ENCODE results near the gene AQP6. TPM values are rescaled to one million over a fixed set of nuclear protein-coding genes. Genes with fewer than 3 reads are reported as not detected.

The AQP6 gene
- total RNA-seq, 1 donor from 2014 or later, result 0.35 TPM

DNA sequence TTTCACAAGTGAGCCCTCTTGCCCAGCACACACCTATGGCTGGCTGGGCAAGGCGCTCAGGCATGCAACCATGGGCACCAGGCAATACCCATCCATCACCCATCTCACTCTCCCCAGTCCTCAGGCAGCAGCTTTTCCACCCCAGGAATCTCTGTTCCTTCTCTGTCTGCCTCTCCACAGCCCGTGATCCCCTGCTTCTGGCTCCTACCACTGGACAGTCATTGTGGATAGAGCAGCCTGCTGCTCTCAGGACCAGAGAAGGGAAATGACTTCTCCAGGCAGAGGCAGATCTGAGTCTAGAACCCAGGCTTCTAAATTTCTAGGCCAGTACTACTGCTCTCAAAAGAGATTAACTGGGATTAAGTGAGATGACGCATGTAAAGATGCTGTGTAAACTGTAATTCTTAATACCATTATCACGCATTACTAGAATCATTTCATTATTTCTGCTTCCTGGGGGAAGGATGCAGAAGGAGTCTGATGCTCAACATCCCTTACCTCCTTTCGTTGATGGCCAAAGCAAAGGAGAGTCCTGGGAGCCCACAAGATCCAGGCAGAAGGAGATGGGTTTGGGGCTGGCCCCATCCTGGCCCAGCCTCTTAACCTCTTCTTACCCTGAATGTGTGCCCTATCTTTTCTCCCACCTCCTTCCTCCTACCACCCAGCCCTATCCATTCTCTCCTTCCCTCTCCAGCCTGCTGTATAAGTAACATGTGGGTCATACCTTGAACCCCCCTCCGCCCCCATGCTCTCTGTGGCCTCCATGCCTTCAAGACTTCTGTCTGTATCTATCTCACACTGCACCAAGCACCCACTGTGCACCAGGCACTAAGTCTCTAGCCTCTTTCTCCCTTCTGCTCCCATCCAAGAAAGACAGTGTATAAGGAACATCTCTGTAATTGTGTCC is 15.8 kb upstream of the AQP6 start:
- peaks cover 66% of the 10 kb centered on the region for H3K27me3 ChIP-seq

DNA sequence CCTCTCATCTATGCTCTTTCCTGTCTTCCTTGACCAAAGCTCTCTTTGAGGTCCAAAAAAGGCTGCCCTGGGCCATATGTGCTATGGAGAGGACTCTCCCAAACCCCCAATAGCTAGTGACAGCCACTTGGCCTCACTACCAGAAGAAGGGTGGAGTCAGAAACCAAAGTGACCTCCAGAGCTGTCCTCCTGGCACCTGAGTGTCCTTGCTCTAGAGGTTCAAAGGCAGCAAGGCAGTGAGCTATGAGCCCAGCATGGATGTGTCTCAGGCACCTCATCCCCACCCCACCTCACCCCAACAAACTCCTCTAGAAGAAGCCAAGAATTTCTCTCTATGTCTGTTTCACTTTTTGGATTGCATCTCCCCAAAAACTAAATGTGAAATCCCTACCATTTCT is 15.2 kb upstream of the AQP6 start:
- H3K4me1 ChIP-seq, result peaks cover 21% of the 10 kb centered on the region
- H3K9me3 ChIP-seq, result no peaks in the 10 kb centered on the region
- H3K27ac ChIP-seq, result no peak overlapping the region
- TF ChIP-seq, protein P1, sequence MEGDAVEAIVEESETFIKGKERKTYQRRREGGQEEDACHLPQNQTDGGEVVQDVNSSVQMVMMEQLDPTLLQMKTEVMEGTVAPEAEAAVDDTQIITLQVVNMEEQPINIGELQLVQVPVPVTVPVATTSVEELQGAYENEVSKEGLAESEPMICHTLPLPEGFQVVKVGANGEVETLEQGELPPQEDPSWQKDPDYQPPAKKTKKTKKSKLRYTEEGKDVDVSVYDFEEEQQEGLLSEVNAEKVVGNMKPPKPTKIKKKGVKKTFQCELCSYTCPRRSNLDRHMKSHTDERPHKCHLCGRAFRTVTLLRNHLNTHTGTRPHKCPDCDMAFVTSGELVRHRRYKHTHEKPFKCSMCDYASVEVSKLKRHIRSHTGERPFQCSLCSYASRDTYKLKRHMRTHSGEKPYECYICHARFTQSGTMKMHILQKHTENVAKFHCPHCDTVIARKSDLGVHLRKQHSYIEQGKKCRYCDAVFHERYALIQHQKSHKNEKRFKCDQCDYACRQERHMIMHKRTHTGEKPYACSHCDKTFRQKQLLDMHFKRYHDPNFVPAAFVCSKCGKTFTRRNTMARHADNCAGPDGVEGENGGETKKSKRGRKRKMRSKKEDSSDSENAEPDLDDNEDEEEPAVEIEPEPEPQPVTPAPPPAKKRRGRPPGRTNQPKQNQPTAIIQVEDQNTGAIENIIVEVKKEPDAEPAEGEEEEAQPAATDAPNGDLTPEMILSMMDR (IDR thresholded peaks at IDR 0.05), result no peak
- H3K36me3 ChIP-seq, result no peaks in the 10 kb centered on the region
- DNase-seq, result no peak
- intact Hi-C loops (cut with DNase I), result no loop called here
- no peak for ATAC-seq
- H3K27me3 ChIP-seq, result peaks cover 66% of the 10 kb centered on the region
- no peak overlapping the region for H3K4me3 ChIP-seq

More for the DNA sequence above, 15.8 kb upstream of the AQP6 start:
- H3K9me3 ChIP-seq, result no peaks in the 10 kb centered on the region
- DNase-seq (no peak), ATAC-seq (no peak)
- TF ChIP-seq, protein P1 (IDR thresholded peaks at IDR 0.05), result no peak
- H3K36me3 ChIP-seq, result no peaks in the 10 kb centered on the region
- no peak overlapping the region for H3K27ac ChIP-seq
- H3K4me3 ChIP-seq, result no peak overlapping the region
- intact Hi-C loops (cut with DNase I), result no loop called here
- peaks cover 26% of the 10 kb centered on the region for H3K4me1 ChIP-seq

DNA sequence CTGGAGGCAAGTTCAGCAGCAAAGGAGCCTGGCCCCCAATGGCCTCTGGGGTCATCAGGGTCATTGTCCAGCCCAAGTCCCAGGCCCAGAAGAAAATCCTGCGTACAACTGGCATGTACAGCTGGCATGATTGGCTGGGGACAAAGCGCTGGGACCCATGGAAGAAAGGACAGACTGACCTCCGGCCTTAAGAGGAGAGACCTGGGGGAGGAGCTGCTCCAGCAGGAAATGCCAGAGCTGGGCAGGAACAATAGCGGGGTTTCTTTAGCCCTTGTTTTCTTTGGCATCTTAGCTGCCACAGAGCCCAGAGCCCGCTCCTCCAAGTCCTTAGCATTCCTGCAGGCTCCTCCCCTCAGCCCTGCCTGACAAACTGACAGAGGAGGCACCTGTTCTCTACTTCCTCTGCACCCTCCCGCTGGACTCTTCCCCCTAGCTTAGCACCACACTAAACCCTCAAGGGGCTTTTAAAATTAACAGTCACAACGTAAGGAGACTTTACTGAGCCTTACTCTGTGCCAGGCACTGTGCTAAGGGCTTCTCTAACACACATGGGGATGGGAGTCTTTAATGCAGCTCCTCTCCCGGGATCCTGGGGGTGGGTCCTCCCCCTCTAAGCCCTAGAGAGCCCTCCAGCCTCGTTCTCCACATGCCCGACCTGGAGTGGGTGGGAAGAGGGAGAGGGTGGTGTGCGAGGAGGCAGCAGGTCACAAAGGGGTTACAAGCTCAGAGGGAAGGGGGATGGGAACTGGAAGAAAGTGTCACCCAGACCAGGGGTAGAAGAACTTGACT is 12.9 kb upstream of the AQP6 start:
- H3K27me3 ChIP-seq, result peaks cover 54% of the 10 kb centered on the region
- peaks cover 16% of the 10 kb centered on the region for H3K4me1 ChIP-seq
- H3K27ac ChIP-seq, result no peak overlapping the region
- intact Hi-C loops (cut with DNase I), result no loop called here
- peak; percentile 79 for ATAC-seq
- no peaks in the 10 kb centered on the region for H3K36me3 ChIP-seq
- peak; percentile 78 for DNase-seq
- no peak overlapping the region for H3K4me3 ChIP-seq
- TF ChIP-seq, protein P1 (IDR thresholded peaks at IDR 0.05), result no peak
- no peaks in the 10 kb centered on the region for H3K9me3 ChIP-seq

DNA sequence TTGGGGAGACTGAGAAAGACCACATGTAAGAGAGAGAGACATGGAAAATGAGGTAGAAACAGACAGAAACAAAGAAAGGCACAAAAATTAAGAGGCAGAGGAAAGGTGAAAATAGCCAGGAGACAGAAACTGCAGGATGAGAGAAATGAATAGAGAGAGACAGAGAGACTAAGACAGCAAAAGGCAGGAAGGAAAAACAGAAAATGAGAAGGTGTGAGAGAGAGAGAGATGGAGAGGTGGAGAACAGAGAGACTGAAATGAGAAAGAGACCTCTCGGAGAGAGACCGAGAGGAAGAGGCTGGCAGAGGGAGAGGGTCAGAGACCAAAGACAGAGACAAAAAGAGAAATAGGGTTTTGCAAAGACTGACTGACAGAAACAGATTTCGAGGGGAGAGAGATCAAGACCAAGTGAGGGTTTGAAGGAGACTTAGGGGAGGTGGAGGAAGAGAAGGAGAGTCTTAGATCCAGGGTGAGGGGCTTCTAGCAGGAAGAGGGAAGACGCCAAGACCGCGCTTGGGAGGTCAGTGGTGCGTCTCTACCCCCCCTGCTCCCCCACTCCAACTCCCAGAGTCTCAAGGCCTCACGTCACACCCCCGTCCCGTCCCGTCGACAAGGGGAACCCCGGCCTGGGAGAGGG is 12.2 kb upstream of the AQP6 start:
- no peak overlapping the region for H3K4me3 ChIP-seq
- ATAC-seq, result peak; percentile 1
- H3K4me1 ChIP-seq, result peaks cover 12% of the 10 kb centered on the region
- H3K9me3 ChIP-seq, result no peaks in the 10 kb centered on the region
- peaks cover 47% of the 10 kb centered on the region for H3K27me3 ChIP-seq
- DNase-seq, result no peak
- intact Hi-C loops (cut with DNase I), result no loop called here
- TF ChIP-seq, protein P1 (IDR thresholded peaks at IDR 0.05), result no peak
- no peaks in the 10 kb centered on the region for H3K36me3 ChIP-seq
- no peak overlapping the region for H3K27ac ChIP-seq

DNA sequence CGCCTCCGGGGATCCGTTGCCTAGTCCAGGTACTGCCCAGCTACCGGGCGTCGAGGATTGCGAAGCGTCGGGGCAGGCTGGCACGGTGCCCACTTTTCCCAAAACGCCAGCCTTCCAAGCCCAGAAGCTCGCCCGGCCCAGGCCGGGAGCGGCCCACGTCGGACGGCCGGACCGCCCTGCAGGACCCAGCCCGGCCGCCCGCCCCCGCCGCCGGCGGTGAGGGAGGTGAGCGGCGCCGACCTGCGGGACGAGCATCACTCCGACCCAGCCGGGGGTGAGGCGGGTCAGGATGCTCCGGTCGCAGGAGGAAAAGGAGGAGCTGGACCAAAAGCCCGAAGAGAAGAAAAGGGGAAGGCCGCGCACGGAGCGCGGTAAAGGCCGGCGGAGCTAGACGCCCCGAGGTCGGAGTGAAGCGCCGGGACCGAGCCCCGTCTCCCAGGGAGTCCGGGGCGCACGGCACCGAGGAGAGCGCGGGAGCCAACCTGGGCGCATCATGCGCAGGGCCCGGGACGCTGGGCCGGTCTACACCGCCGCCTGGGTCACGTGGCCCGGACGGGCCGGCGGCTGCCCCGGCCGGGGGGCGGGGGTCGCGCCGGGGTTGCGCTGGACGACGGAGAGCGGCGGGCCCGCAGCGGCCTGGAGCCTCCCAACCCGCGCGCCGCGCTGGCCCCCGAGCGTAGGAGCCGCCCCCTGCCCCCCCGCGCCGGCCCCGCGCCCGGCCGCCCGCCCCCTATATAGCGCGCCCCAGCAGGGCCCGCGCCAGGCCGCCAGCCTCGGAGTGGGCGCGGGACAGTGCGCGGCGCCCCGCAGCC is 11.4 kb upstream of the AQP6 start, which contains the start of gene AQP5:
TSS of gene AQP5 (plus strand) at position 762 of the 812 bp plus-strand sequence. CDS start 146 bp downstream, outside the sequence.
- DNase-seq (no peak), ATAC-seq (peak; percentile 0)
- Histone ChIP-seq H3K27me3 (peaks cover 39% of the 10 kb centered on the region), H3K36me3 (no peaks in the 10 kb centered on the region), H3K9me3 (no peaks in the 10 kb centered on the region), H3K4me1 (peaks cover 12% of the 10 kb centered on the region), H3K4me3 (peak within 1 kb of the TSS; percentile 25), H3K27ac (no peak within 1 kb of the TSS)
- TF ChIP-seq, protein P1 (IDR thresholded peaks at IDR 0.05), result no peak
- intact Hi-C loops (cut with DNase I), result no loop called here

Data from upper lobe of right lung (tissue), 1 donor.